Measurements from ENCODE around the gene PTPRG. TPM values are rescaled to one million over a fixed set of nuclear protein-coding genes. Genes with fewer than 3 reads are reported as not detected.

PTPRG gene
- total RNA-seq, 2 donors from 2014 or later: 33.9 to 39.2 TPM

DNA sequence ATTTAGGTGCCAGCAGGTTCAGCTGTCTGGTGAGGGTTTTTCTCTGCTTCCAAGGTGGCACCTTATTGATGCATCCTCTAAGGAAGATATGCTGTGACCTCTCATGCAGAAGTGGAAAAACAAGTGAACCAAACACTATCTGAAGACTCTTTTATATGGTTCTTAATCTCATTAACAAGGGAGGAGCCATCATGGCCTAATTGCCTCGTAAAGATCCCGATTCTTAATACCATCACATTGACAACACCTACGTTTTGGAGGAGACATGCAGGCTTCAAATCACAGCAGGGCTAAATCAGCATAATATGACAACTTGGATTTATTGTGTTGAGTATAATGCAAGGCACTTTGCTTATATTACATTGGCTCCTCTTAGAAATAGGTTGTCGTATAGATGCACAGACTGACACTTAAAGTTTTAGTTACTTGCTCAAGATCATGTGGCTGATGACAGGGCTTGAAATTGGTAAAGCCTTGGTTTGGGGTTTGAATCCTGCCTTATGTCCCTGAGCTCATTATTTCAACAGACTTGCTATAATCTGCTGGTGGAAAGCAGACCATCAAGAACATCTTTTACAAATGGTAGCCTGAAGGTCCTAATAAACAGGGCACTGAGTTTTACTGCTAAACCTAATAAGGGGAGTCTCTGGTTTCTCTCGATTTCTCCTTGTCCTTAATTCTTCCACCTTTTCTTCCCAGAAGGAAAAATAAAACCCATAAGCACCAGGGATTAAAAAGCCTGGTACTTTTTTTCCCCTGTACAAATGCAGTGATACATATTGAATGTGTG lies 88.2 kb downstream of the PTPRG start:
- TF ChIP-seq, protein P1, sequence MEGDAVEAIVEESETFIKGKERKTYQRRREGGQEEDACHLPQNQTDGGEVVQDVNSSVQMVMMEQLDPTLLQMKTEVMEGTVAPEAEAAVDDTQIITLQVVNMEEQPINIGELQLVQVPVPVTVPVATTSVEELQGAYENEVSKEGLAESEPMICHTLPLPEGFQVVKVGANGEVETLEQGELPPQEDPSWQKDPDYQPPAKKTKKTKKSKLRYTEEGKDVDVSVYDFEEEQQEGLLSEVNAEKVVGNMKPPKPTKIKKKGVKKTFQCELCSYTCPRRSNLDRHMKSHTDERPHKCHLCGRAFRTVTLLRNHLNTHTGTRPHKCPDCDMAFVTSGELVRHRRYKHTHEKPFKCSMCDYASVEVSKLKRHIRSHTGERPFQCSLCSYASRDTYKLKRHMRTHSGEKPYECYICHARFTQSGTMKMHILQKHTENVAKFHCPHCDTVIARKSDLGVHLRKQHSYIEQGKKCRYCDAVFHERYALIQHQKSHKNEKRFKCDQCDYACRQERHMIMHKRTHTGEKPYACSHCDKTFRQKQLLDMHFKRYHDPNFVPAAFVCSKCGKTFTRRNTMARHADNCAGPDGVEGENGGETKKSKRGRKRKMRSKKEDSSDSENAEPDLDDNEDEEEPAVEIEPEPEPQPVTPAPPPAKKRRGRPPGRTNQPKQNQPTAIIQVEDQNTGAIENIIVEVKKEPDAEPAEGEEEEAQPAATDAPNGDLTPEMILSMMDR (IDR thresholded peaks at IDR 0.05): no peak
- Histone ChIP-seq H3K27me3 (no peaks in the 10 kb centered on the region), H3K9me3 (peaks cover 0 to 8% of the 10 kb centered on the region in 2 donors), H3K4me1 (peaks cover 0 to 48% of the 10 kb centered on the region in 2 donors), H3K27ac (peak overlapping the region; percentile 30 to 42), H3K4me3 (no peak overlapping the region), H3K36me3 (no peaks in the 10 kb centered on the region)
- DNase-seq (ENCODE audit: low spot score): no peak

DNA sequence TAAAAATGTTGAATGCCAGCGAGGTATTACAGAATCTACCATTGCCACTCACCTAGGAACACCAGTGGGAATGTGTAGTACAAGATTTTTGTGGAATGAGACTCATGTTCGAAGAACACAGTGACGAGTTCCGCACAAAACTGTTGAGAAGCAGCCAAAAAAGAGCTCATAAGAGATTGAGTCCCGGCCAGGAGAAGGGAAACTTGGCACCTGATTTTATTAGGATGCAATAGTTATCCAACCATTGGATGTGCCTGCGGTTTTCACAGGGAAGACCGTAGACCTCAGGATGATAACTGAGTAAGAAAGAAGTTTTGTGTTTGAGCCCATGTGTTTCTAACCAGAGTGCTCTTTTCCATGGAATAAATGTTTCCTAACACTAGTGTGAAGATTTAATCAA lies 88.9 kb downstream of the PTPRG start:
- H3K4me1 ChIP-seq: peaks cover 0 to 47% of the 10 kb centered on the region in 2 donors
- H3K9me3 ChIP-seq: peaks cover 0 to 1% of the 10 kb centered on the region in 2 donors
- peak overlapping the region; percentile 30 to 42 for H3K27ac ChIP-seq
- H3K27me3 ChIP-seq: no peaks in the 10 kb centered on the region
- H3K36me3 ChIP-seq: no peaks in the 10 kb centered on the region
- peak; percentile 86 for DNase-seq (ENCODE audit: low spot score)
- TF ChIP-seq, protein P1 (IDR thresholded peaks at IDR 0.05): no peak
- no peak overlapping the region for H3K4me3 ChIP-seq

DNA sequence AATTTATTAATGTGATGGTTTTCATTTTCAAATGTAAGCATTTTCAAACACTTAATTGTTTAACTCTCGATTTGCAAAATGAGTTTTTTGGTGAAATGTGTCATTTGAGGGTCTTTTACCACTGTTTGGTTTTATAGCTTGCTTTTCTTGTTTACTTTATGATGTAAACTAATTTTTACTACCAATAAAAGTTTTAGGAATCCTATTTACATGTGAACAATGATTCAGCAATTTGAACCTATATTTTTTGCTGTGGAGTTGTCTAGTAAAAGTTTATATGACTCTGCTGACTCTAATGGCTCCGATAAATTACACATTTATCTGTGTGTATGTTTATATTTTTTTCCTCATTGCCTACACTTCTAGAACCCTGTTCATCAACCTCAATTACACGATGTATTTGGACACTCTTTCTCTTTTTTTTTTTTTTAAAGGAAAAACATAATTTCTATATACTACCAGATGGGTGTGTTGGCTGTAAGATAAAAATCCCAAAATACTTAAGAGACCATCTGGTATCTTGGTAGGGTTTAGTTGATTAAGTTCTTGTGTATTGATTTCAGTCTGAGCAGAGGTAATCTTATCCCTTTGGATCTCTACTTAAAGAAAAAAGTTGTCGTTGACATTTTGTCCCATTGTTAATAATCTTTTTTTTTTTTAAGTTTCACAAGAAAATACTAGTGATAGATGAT lies 89.5 kb downstream of the PTPRG start:
- Histone ChIP-seq H3K4me1 (peaks cover 0 to 47% of the 10 kb centered on the region in 2 donors), H3K27me3 (no peaks in the 10 kb centered on the region), H3K9me3 (no peaks in the 10 kb centered on the region), H3K27ac (peak overlapping the region in 1 of 2 donors; percentile 30), H3K36me3 (no peaks in the 10 kb centered on the region), H3K4me3 (no peak overlapping the region)
- DNase-seq (ENCODE audit: low spot score): no peak
- TF ChIP-seq, protein P1 (IDR thresholded peaks at IDR 0.05): no peak

DNA sequence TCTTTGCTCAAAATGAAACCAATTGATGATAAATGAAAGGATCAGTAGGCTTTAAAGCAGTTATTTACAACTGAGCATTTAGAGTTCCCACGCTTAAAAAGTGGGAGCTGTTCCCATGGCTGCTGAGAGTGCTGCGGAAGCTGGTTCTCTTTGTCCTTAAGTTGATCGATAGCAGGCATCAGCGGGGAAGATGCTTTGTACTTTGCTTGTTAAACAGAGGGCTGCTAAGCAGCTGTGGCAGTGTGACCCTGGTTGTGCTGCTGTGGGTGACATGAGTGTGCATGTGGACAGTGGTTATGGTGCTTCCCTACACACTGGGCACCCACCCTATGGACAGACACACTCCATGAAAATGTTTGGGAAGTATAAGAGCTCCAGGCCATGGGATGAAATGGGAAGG lies 96.3 kb downstream of the PTPRG start:
- Histone ChIP-seq H3K9me3 (no peaks in the 10 kb centered on the region), H3K4me3 (no peak overlapping the region), H3K27me3 (no peaks in the 10 kb centered on the region), H3K27ac (no peak overlapping the region), H3K36me3 (no peaks in the 10 kb centered on the region), H3K4me1 (peaks cover 0 to 3% of the 10 kb centered on the region in 2 donors)
- DNase-seq (ENCODE audit: low spot score): no peak
- TF ChIP-seq, protein P1 (IDR thresholded peaks at IDR 0.05): no peak

- H3K27ac ChIP-seq: no peak overlapping the region
- no peak for DNase-seq (ENCODE audit: low spot score)
- H3K4me3 ChIP-seq: no peak overlapping the region
- H3K36me3 ChIP-seq: no peaks in the 10 kb centered on the region
- no peaks in the 10 kb centered on the region for H3K27me3 ChIP-seq
- H3K4me1 ChIP-seq: peaks cover 0 to 30% of the 10 kb centered on the region in 2 donors
- TF ChIP-seq, protein P1 (IDR thresholded peaks at IDR 0.05): no peak
- no peaks in the 10 kb centered on the region for H3K9me3 ChIP-seq
These were observed 101.5 kb downstream of the PTPRG start for GRCh38 chr3:61662861-61663260.
